ENCODE data around the gene ANTKMT.

Gene ANTKMT

GRCh38 chr16:716200-716568 lies 4.8 kb upstream of the ANTKMT start:
- DNase-seq, result peak; percentile 81
- H3K9me3 Mint-ChIP-seq, result no peaks in the 10 kb centered on the region
- H3K27me3 Mint-ChIP-seq (ENCODE audit: low read depth, poor library complexity), result peaks cover 28% of the 10 kb centered on the region
- H3K36me3 Mint-ChIP-seq (ENCODE audit: low read depth), result no peaks in the 10 kb centered on the region
- peak overlapping the region; percentile 80 for H3K4me3 Mint-ChIP-seq
- H3K27ac Mint-ChIP-seq, result no peak overlapping the region
- peaks cover 32% of the 10 kb centered on the region for H3K4me1 Mint-ChIP-seq
- TF ChIP-seq CTCF (IDR thresholded peaks at IDR 0.05), result no peak

- Mint-ChIP-seq H3K36me3 (ENCODE audit: low read depth) (no peaks in the 10 kb centered on the region), H3K4me1 (peaks cover 32% of the 10 kb centered on the region), H3K4me3 (peak overlapping the region; percentile 80), H3K9me3 (no peaks in the 10 kb centered on the region), H3K27me3 (ENCODE audit: low read depth, poor library complexity) (peaks cover 21% of the 10 kb centered on the region), H3K27ac (no peak overlapping the region)
- TF ChIP-seq CTCF (IDR thresholded peaks at IDR 0.05), result no peak
- no peak for DNase-seq
Observed at GRCh38 chr16:716768-717325, 4.1 kb upstream of the ANTKMT start.

GRCh38 chr16:717450-718245 lies 3.3 kb upstream of the ANTKMT start:
- DNase-seq, result no peak
- Mint-ChIP-seq H3K27me3 (ENCODE audit: low read depth, poor library complexity) (peaks cover 15% of the 10 kb centered on the region), H3K27ac (no peak overlapping the region), H3K4me1 (peaks cover 30% of the 10 kb centered on the region), H3K9me3 (no peaks in the 10 kb centered on the region), H3K4me3 (no peak overlapping the region), H3K36me3 (ENCODE audit: low read depth) (no peaks in the 10 kb centered on the region)
- TF ChIP-seq CTCF (IDR thresholded peaks at IDR 0.05), result no peak

- H3K9me3 Mint-ChIP-seq, result no peaks in the 10 kb centered on the region
- peaks cover 27% of the 10 kb centered on the region for H3K4me1 Mint-ChIP-seq
- H3K36me3 Mint-ChIP-seq (ENCODE audit: low read depth), result no peaks in the 10 kb centered on the region
- DNase-seq, result no peak
- no peak for TF ChIP-seq CTCF (IDR thresholded peaks at IDR 0.05)
- H3K27ac Mint-ChIP-seq, result no peak overlapping the region
- no peak overlapping the region for H3K4me3 Mint-ChIP-seq
- H3K27me3 Mint-ChIP-seq (ENCODE audit: low read depth, poor library complexity), result peaks cover 11% of the 10 kb centered on the region
Observed at GRCh38 chr16:718389-718788, 2.6 kb upstream of the ANTKMT start.

GRCh38 chr16:718922-719321 lies 2.0 kb upstream of the ANTKMT start:
- DNase-seq, result no peak
- Mint-ChIP-seq H3K27me3 (ENCODE audit: low read depth, poor library complexity) (peaks cover 6% of the 10 kb centered on the region), H3K36me3 (ENCODE audit: low read depth) (no peaks in the 10 kb centered on the region), H3K27ac (peak overlapping the region; percentile 83), H3K9me3 (no peaks in the 10 kb centered on the region), H3K4me3 (peak overlapping the region; percentile 86), H3K4me1 (peaks cover 27% of the 10 kb centered on the region)
- no peak for TF ChIP-seq CTCF (IDR thresholded peaks at IDR 0.05)
